CD4-positive, alpha-beta T cell treated with Interleukin-17A for 1 hour (primary cell): ENCODE data around the gene DST.
"Not testable (repeated sequence)": the region's sequence is repeated elsewhere in the genome, so short reads cannot be mapped to it uniquely, and the experiment has no call there.

ENCODE experiments used
- DNase-seq: peaks from one replicate; pipeline ENCODE4 v3.0.0-alpha.2; 2020

DST gene

GRCh38 chr6:56514395-56514794 lies 128.3 kb downstream of the DST start:
- DNase-seq = no peak

GRCh38 chr6:56513631-56514030 lies 129.1 kb downstream of the DST start:
- no peak for DNase-seq

- no peak for DNase-seq
These were observed 131.1 kb downstream of the DST start for GRCh38 chr6:56511591-56511990.

- DNase-seq = no peak
These were observed 131.6 kb downstream of the DST start for GRCh38 chr6:56510984-56511531.

- DNase-seq = no peak
These were observed 133.7 kb downstream of the DST start for GRCh38 chr6:56509031-56509430.

GRCh38 chr6:56507517-56507916 lies 135.2 kb downstream of the DST start:
- DNase-seq = no peak

- no peak for DNase-seq
These were observed 137.0 kb downstream of the DST start for GRCh38 chr6:56505512-56506260.

- DNase-seq = no peak
These were observed 140.7 kb downstream of the DST start for GRCh38 chr6:56501993-56502392.

GRCh38 chr6:56499095-56499494 lies 143.6 kb downstream of the DST start:
- DNase-seq = no peak

GRCh38 chr6:56497691-56498090 lies 145.0 kb downstream of the DST start:
- no peak for DNase-seq

- no peak for DNase-seq
These were observed 145.4 kb downstream of the DST start for GRCh38 chr6:56497240-56497639.

GRCh38 chr6:56496650-56497049 lies 146.0 kb downstream of the DST start:
- not testable (repeated sequence) for DNase-seq

GRCh38 chr6:56495654-56496053 lies 147.0 kb downstream of the DST start:
- DNase-seq = no peak

GRCh38 chr6:56491606-56492328 lies 150.9 kb downstream of the DST start:
- DNase-seq = no peak

- no peak for DNase-seq
These were observed 151.7 kb downstream of the DST start for GRCh38 chr6:56490993-56491392.

- DNase-seq = no peak
These were observed 153.1 kb downstream of the DST start for GRCh38 chr6:56489559-56489958.

- no peak for DNase-seq
These were observed 154.4 kb downstream of the DST start for GRCh38 chr6:56488281-56488680.

GRCh38 chr6:56486681-56487080 lies 156.0 kb downstream of the DST start:
- DNase-seq = no peak

- DNase-seq = no peak
These were observed 158.0 kb downstream of the DST start for GRCh38 chr6:56484669-56485068.

- no peak for DNase-seq
These were observed 158.8 kb downstream of the DST start for GRCh38 chr6:56483929-56484328.

- no peak for DNase-seq
These were observed 160.2 kb downstream of the DST start for GRCh38 chr6:56482525-56482924.

- no peak for DNase-seq
These were observed 160.7 kb downstream of the DST start for GRCh38 chr6:56481957-56482356.

GRCh38 chr6:56480654-56481337 lies 161.9 kb downstream of the DST start:
- DNase-seq = no peak

- DNase-seq = no peak
These were observed 162.4 kb downstream of the DST start for GRCh38 chr6:56480246-56480645.
